K562 (cell line): ENCODE results near the gene CD14. TPM values are rescaled to one million over a fixed set of nuclear protein-coding genes. Genes with fewer than 3 reads are reported as not detected.

Experiments used
- ATAC-seq: fragments of 200-7000 bp; cut with Tn5 transposase; 3 replicates; pipeline ENCODE4 v1.9.1; 2020; ENCODE audit warnings: moderate library complexity
- BruUV-seq: library from RNA; stranded (reverse); fragments of 400-500 nt; replicated peaks from 2 replicates; lab custom pipeline; 2021; lab: Mats Ljungman, UMichigan
- CTCF ChIA-PET: fragments of 300-600 bp; formaldehyde crosslinking; extraction: SDS; loops from one replicate; lab custom pipeline; 2021; ENCODE audit warnings: low intra/inter-chr PET ratio; lab: Yijun Ruan, JAX
- POLR2A ChIA-PET: fragments of 300-600, 350-650 bp; sonication (Branson Sonifier 250); formaldehyde crosslinking; extraction: SDS; loops from one replicate; lab custom pipeline; 2021; ENCODE audit warnings: antibody characterized with exemption, inconsistent platforms; lab: Yijun Ruan, JAX
- DNase-seq, 4 experiments: peaks; one replicate each; pipeline versions ENCODE4 v3.0.0 to v3.0.0-alpha.2; 2011 to 2018; ENCODE audit warnings: low spot score in 3 of 4, mixed read lengths in 3 of 4; ENCODE audit errors: extremely low read depth in 1 of 4
- FAIRE-seq: peaks from 2 replicates; lab custom pipeline; 2011; peaks lifted over from hg19 to GRCh38; lab: Jason Lieb, UNC
- H2AFZ ChIP-seq: 2 replicates; pipeline ENCODE4 v1.6.0; 2011; ENCODE audit warnings: low read depth, low read length, control low read depth, inconsistent platforms
- H3K27ac ChIP-seq: fragments of 200-600 bp; 3 replicates; pipeline ENCODE4 v1.8.0; 2011; ENCODE audit warnings: low read depth, mild to moderate bottlenecking, control low read depth, inconsistent platforms, low read length, moderate library complexity, mixed read lengths; ENCODE audit errors: extremely low read depth
- H3K27me3 ChIP-seq, 2 experiments: fragments of 300-600 bp in 1 of 2; 2 replicates in 1 of 2; 3 replicates in 1 of 2; pipeline versions ENCODE4 v1.6.0 to v1.8.0; 2011; ENCODE audit warnings: inconsistent platforms in 2 of 2, low read length in 2 of 2, mild to moderate bottlenecking in 1 of 2, mixed read lengths in 1 of 2, moderate library complexity in 1 of 2; ENCODE audit not compliant: control insufficient read depth in 2 of 2, insufficient read depth in 2 of 2
- H3K36me3 ChIP-seq: fragments of 300-600 bp; 3 replicates; pipeline ENCODE4 v1.8.0; 2011; ENCODE audit warnings: mild to moderate bottlenecking, low read length, inconsistent platforms; ENCODE audit not compliant: control insufficient read depth, insufficient read depth
- H3K4me1 ChIP-seq, 2 experiments: fragments of 200-600 bp in 1 of 2; replicated peaks in 1 of 2; 2 replicates in 1 of 2; 3 replicates in 1 of 2; pipeline versions ENCODE4 v1.5.1 to v1.8.0; 2011; ENCODE audit warnings: inconsistent platforms in 2 of 2, low read length in 2 of 2, mild to moderate bottlenecking in 1 of 2, mixed read lengths in 1 of 2, moderate library complexity in 1 of 2; ENCODE audit not compliant: control insufficient read depth in 2 of 2, insufficient read depth in 2 of 2
- H3K4me2 ChIP-seq: 2 replicates; pipeline ENCODE4 v1.6.1; 2011; ENCODE audit warnings: low read length, control low read depth, inconsistent platforms, mixed read lengths; ENCODE audit not compliant: insufficient read depth
- H3K4me3 ChIP-seq: fragments of 200-600 bp; sonication (generic), shearing (Covaris generic); 2 replicates; pipeline ENCODE4 v1.5.1; 2016; ENCODE audit warnings: control low read depth, inconsistent platforms
- H3K79me2 ChIP-seq: fragments of 200-600 bp; 3 replicates; pipeline ENCODE4 v1.8.0; 2011; ENCODE audit warnings: low read length, inconsistent platforms; ENCODE audit not compliant: control insufficient read depth, insufficient read depth
- H3K9ac ChIP-seq, 2 experiments: 2 replicates each; pipeline versions ENCODE4 v1.6.0 to v1.6.1; 2011; ENCODE audit warnings: low read depth in 2 of 2, low read length in 2 of 2, control low read depth in 1 of 2, inconsistent platforms in 1 of 2, mild to moderate bottlenecking in 1 of 2, mixed read lengths in 1 of 2; ENCODE audit not compliant: insufficient read depth in 1 of 2
- H3K9me1 ChIP-seq: one replicate; pipeline ENCODE4 v1.6.0; 2011; ENCODE audit warnings: inconsistent platforms, mild to moderate bottlenecking, low read length, moderate library complexity; ENCODE audit not compliant: control insufficient read depth, insufficient read depth
- H3K9me3 ChIP-seq: replicated peaks from 2 replicates; pipeline ENCODE4 v1.5.1; 2011; ENCODE audit warnings: low read depth, low read length, inconsistent platforms; ENCODE audit not compliant: control insufficient read depth, insufficient read depth
- H4K20me1 ChIP-seq: replicated peaks from 2 replicates; pipeline ENCODE4 v1.6.1; 2011; ENCODE audit warnings: low read length, inconsistent platforms, mixed read lengths; ENCODE audit not compliant: control insufficient read depth, insufficient read depth
- ELF1 ChIP-seq: fragments of 200-800 bp; sonication (Bioruptor generic); IDR thresholded peaks from 2 replicates; pipeline ENCODE4 v1.6.1; 2016; ENCODE audit warnings: missing genetic modification characterization, missing compliant biosample characterization
- HNRNPLL ChIP-seq: fragments of 200-400 bp; formaldehyde crosslinking; IDR thresholded peaks from 2 replicates; pipeline ENCODE4 v1.6.1; 2017; ENCODE audit warnings: low read length, low read depth, mild to moderate bottlenecking; ENCODE audit not compliant: poor library complexity, severe bottlenecking
- MXI1 ChIP-seq: IDR thresholded peaks from 2 replicates; pipeline ENCODE4 v1.6.1; 2011; ENCODE audit warnings: low read depth, mild to moderate bottlenecking, improper control_type of control experiment, low read length
- NRF1 ChIP-seq, 2 experiments: fragments of 450-650 bp; IDR thresholded peaks in 1 of 2; conservative IDR thresholded peaks in 1 of 2; 2 replicates each; pipeline ENCODE4 v1.6.1; 2014; ENCODE audit warnings: mild to moderate bottlenecking in 2 of 2
- SMAD4 ChIP-seq: fragments of 250-450 bp; sonication (Bioruptor Pico); conservative IDR thresholded peaks from 2 replicates; pipeline ENCODE4 v1.8.0; 2021; ENCODE audit warnings: inconsistent platforms, mild to moderate bottlenecking, moderate library complexity
- SMARCE1 ChIP-seq: fragments of 450-650 bp; IDR thresholded peaks from 2 replicates; pipeline ENCODE4 v1.7.1; 2016; ENCODE audit warnings: mild to moderate bottlenecking
- WGBS: fragments of 100-300 bp; shearing (Covaris generic); methylation state at CpG from one replicate; pipeline ENCODE4 v1.1.6; 2016; ENCODE audit warnings: low coverage, mixed read lengths; ENCODE audit not compliant: insufficient coverage; ENCODE audit errors: missing lambda C conversion rate; 5-methylcytosine and 5-hydroxymethylcytosine counted together
- in situ Hi-C: fragments of 300-500 bp; cut with MboI; formaldehyde crosslinking; loops from 4 replicates; pipeline ENCODE4 v1.15.0; 2018; ENCODE audit warnings: inconsistent platforms, mixed read lengths
- intact Hi-C: fragments of 100-400 bp; cut with micrococcal nuclease; formaldehyde crosslinking; loops from 2 replicates; pipeline ENCODE4 v1.14.2; 2022
- polyA plus RNA-seq, 8 experiments: library from polyadenylated mRNA; depleted of rRNA in 4 of 8; stranded (reverse) in 5 of 8; unstranded in 3 of 8; fragments of >200 nt; fragmentation: Nextera tagmentation in 2 of 8; fragmentation: Illumina TruSeq in 1 of 8; extraction: Ambion mirVana in 2 of 8; extraction: Trizol in 1 of 8; gene quantifications; 2 replicates each; pipeline versions ENCODE4 v1.2.1 to v1.2.3, GENCODE V29; 2011 to 2014; ENCODE audit warnings: inconsistent platforms in 1 of 8, missing spikeins in 1 of 8
- total RNA-seq, 7 experiments: library from RNA; depleted of rRNA in 6 of 7; stranded (reverse); fragments of >200 nt in 6 of 7; fragmentation: Illumina TruSeq in 2 of 7; extraction: Trizol in 2 of 7; gene quantifications; 2 replicates each; pipeline versions ENCODE4 v1.2.1 to v1.2.3, GENCODE V29; 2011 to 2021; ENCODE audit warnings: low replicate concordance in 1 of 7
- TF ChIP-seq, protein P1 (sequence below), 2 experiments: IDR thresholded peaks in 1 of 2; conservative IDR thresholded peaks in 1 of 2; 2 replicates each; pipeline ENCODE4 v1.6.1; 2016; ENCODE audit warnings: low read depth in 2 of 2, mild to moderate bottlenecking in 1 of 2, missing compliant biosample characterization in 1 of 2, missing genetic modification characterization in 1 of 2, moderate library complexity in 1 of 2
- TF ChIP-seq, protein P2 (sequence below): sonication (generic); formaldehyde crosslinking; IDR thresholded peaks from 2 replicates; pipeline ENCODE4 v1.8.0; 2022; ENCODE audit warnings: missing genetic modification reagents, mild to moderate bottlenecking, borderline replicate concordance
- TF ChIP-seq, protein P3 (sequence below), 2 experiments: fragments of 450-650 bp; conservative IDR thresholded peaks; 2 replicates each; pipeline ENCODE4 v1.6.1; 2017; ENCODE audit warnings: mild to moderate bottlenecking in 2 of 2, moderate library complexity in 2 of 2
- TF ChIP-seq, protein P4 (sequence below): fragments of 200-400 bp; formaldehyde crosslinking; IDR thresholded peaks from 2 replicates; pipeline ENCODE4 v1.6.1; 2017; ENCODE audit warnings: mild to moderate bottlenecking, low read depth, low read length, moderate library complexity

The CD14 gene
- total and polyA plus RNA-seq, 9 of the 15 experiments (the other 6 are each of a cell fraction or from before 2014, with no cell fraction given) = 0.07 to 0.47 (median 0.14) TPM; not detected in 2

DNA sequence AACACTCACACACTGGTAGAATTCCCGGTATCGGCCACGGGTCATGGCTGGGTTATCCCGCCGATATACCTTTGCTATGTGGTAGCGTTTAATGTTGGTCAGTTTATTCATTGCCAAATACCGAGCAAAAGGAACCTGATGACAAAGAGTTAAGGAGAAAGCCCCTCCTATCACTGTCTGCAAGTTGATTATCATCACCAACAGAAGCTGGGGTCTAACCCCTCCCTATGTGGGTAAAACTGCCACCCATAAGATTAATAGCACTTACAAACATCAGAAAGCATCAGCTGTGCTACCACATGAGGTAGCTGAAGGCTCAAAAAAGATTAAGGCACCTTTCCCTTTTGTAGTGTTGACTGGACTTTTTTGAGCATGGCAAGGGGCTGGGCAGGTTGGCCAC, 46.0 kb upstream of the CD14 start:
- H4K20me1 ChIP-seq = no peaks in the 10 kb centered on the region
- in situ Hi-C loops (no loop called here), intact Hi-C loops (loop anchor here (2.0 kb wide), 1 partner anchor 32 kb away; no protein-coding TSS in a partner anchor)
- peak overlapping the region; percentile 72 for H3K4me2 ChIP-seq
- WGBS = 4% methylated on average over 7 of the region's 7 CpGs
- H3K4me3 ChIP-seq = no peak overlapping the region
- DNase-seq (peak in 2 of 4 experiments; percentile 76 to 78), FAIRE-seq (peak; percentile 79), ATAC-seq (peak; percentile 76)
- no peak overlapping the region for H2AFZ ChIP-seq
- no peaks in the 10 kb centered on the region for H3K79me2 ChIP-seq
- BruUV-seq = no TSS peak
- H3K36me3 ChIP-seq = peaks cover 81% of the 10 kb centered on the region
- no peaks in the 10 kb centered on the region for H3K9me3 ChIP-seq
- POLR2A ChIA-PET = interaction anchor here (0.7 to 2.8 kb wide), 11 partner anchors 8 to 1019 kb away, joined by 3 to 19 read pairs (median 4); partner anchors contain the start of genes HARS1, HARS2, IK and NDUFA2
- H3K27ac ChIP-seq = peak overlapping the region; percentile 58
- CTCF ChIA-PET = interaction anchor here (0.6 kb wide), 2 partner anchors 41 to 260 kb away, joined by 3 to 6 read pairs; no protein-coding TSS in a partner anchor
- H3K9ac ChIP-seq = peak overlapping the region in 1 of 2 experiments; percentile 31; a peak in 1 of 4 replicates
- peaks cover 6 to 13% of the 10 kb centered on the region in 2 experiments; a peak in 3 of 5 replicates for H3K4me1 ChIP-seq
- H3K9me1 ChIP-seq = no peaks in the 10 kb centered on the region
- no peaks in the 10 kb centered on the region for H3K27me3 ChIP-seq
- TF ChIP-seq, protein P1, sequence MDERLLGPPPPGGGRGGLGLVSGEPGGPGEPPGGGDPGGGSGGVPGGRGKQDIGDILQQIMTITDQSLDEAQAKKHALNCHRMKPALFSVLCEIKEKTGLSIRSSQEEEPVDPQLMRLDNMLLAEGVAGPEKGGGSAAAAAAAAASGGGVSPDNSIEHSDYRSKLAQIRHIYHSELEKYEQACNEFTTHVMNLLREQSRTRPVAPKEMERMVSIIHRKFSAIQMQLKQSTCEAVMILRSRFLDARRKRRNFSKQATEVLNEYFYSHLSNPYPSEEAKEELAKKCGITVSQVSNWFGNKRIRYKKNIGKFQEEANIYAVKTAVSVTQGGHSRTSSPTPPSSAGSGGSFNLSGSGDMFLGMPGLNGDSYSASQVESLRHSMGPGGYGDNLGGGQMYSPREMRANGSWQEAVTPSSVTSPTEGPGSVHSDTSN (CRISPR knock-in tag; IDR thresholded peaks at IDR 0.05; ENCODE audit: low read depth) = peak; percentile 73
- TF ChIP-seq, protein P1 (tag; conservative IDR thresholded peaks at IDR 0.05; ENCODE audit: low read depth) = peak; percentile 90
- TF ChIP-seq, protein P2, sequence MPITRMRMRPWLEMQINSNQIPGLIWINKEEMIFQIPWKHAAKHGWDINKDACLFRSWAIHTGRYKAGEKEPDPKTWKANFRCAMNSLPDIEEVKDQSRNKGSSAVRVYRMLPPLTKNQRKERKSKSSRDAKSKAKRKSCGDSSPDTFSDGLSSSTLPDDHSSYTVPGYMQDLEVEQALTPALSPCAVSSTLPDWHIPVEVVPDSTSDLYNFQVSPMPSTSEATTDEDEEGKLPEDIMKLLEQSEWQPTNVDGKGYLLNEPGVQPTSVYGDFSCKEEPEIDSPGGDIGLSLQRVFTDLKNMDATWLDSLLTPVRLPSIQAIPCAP (CRISPR knock-in tag) = no peak
- TF ChIP-seq, protein P3, sequence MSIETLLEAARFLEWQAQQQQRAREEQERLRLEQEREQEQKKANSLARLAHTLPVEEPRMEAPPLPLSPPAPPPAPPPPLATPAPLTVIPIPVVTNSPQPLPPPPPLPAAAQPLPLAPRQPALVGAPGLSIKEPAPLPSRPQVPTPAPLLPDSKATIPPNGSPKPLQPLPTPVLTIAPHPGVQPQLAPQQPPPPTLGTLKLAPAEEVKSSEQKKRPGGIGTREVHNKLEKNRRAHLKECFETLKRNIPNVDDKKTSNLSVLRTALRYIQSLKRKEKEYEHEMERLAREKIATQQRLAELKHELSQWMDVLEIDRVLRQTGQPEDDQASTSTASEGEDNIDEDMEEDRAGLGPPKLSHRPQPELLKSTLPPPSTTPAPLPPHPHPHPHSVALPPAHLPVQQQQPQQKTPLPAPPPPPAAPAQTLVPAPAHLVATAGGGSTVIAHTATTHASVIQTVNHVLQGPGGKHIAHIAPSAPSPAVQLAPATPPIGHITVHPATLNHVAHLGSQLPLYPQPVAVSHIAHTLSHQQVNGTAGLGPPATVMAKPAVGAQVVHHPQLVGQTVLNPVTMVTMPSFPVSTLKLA (conservative IDR thresholded peaks at IDR 0.05) = peak in 1 of 2 experiments; percentile 47; a peak in 1 of 4 replicates
- TF ChIP-seq HNRNPLL = no peak
- TF ChIP-seq NRF1 (conservative IDR thresholded peaks at IDR 0.05 in 1 of 2, IDR thresholded peaks at IDR 0.05 in 1 of 2) = no peak
- TF ChIP-seq, protein P4, sequence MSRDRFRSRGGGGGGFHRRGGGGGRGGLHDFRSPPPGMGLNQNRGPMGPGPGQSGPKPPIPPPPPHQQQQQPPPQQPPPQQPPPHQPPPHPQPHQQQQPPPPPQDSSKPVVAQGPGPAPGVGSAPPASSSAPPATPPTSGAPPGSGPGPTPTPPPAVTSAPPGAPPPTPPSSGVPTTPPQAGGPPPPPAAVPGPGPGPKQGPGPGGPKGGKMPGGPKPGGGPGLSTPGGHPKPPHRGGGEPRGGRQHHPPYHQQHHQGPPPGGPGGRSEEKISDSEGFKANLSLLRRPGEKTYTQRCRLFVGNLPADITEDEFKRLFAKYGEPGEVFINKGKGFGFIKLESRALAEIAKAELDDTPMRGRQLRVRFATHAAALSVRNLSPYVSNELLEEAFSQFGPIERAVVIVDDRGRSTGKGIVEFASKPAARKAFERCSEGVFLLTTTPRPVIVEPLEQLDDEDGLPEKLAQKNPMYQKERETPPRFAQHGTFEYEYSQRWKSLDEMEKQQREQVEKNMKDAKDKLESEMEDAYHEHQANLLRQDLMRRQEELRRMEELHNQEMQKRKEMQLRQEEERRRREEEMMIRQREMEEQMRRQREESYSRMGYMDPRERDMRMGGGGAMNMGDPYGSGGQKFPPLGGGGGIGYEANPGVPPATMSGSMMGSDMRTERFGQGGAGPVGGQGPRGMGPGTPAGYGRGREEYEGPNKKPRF = no peak
- TF ChIP-seq ELF1 (tag) = no peak
- 0 out of 2 replicates have a peak, but pooled peaks have one; percentile 48 for TF ChIP-seq MXI1
- TF ChIP-seq SMARCE1 = no peak; the same call in 1 of the 2 replicates
- TF ChIP-seq SMAD4 (CRISPR knock-in tag) = 0 out of 2 replicates have a peak, but pooled peaks have one; percentile 26
